ENCODE measurements around the gene ACTA2.

- TF ChIP-seq CTCF (conservative IDR thresholded peaks at IDR 0.05) (no peak), ZFX (IDR thresholded peaks at IDR 0.05) (no peak)
Measured at GRCh38 chr10:88913788-88914187, 38.8 kb downstream of the ACTA2 start.

All from C4-2B (cell line).